Measurements from ENCODE around the gene LMF1. TPM values are rescaled to one million over a fixed set of nuclear protein-coding genes. Genes with fewer than 3 reads are reported as not detected.
A peak's percentile ranks its signal among the peaks of the same experiment; 100 is the strongest.
"Not testable (repeated sequence)": the region's sequence is repeated elsewhere in the genome, so short reads cannot be mapped to it uniquely, and the experiment has no call there.

The LMF1 gene
- total RNA-seq, 1 donor from 2014 or later: 26.2 TPM

- H3K9me3 Mint-ChIP-seq (ENCODE audit: low read depth): no peaks in the 10 kb centered on the region
- TF ChIP-seq, protein P1, sequence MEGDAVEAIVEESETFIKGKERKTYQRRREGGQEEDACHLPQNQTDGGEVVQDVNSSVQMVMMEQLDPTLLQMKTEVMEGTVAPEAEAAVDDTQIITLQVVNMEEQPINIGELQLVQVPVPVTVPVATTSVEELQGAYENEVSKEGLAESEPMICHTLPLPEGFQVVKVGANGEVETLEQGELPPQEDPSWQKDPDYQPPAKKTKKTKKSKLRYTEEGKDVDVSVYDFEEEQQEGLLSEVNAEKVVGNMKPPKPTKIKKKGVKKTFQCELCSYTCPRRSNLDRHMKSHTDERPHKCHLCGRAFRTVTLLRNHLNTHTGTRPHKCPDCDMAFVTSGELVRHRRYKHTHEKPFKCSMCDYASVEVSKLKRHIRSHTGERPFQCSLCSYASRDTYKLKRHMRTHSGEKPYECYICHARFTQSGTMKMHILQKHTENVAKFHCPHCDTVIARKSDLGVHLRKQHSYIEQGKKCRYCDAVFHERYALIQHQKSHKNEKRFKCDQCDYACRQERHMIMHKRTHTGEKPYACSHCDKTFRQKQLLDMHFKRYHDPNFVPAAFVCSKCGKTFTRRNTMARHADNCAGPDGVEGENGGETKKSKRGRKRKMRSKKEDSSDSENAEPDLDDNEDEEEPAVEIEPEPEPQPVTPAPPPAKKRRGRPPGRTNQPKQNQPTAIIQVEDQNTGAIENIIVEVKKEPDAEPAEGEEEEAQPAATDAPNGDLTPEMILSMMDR (IDR thresholded peaks at IDR 0.05; ENCODE audit: unreplicated experiment): no peak
- peaks cover 10% of the 10 kb centered on the region for H3K36me3 Mint-ChIP-seq (ENCODE audit: insufficient read depth)
- H3K27me3 Mint-ChIP-seq: no peaks in the 10 kb centered on the region
- no peak for DNase-seq (ENCODE audit: low spot score, unreplicated experiment)
- no peaks in the 10 kb centered on the region for H3K4me1 Mint-ChIP-seq (ENCODE audit: low read depth)
- no peak overlapping the region for H3K4me3 Mint-ChIP-seq (ENCODE audit: low read depth)
- no peak overlapping the region for H3K27ac Mint-ChIP-seq
Measured at GRCh38 chr16:866252-866896, 104.4 kb downstream of the LMF1 start.

DNA sequence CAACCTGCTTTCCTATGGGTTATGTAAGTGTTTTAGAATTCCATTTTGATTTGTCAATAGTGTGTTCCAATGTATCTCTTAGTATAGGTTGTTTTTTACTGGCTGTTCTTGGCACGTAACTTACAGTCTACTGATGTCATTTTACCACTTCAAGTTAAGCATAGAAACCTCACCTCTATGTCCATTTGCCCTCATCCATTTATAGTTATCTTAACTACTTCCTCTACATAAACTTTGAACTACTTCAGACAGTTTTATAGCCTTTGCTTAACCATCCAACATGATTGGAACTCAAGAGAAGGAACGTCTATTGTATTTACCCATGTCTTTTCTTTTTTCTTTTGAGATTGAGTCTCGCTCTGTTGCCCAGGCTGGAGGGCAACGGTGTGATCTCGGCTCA lies 105.8 kb downstream of the LMF1 start:
- Mint-ChIP-seq H3K27ac (no peak overlapping the region), H3K36me3 (ENCODE audit: insufficient read depth) (peaks cover 16% of the 10 kb centered on the region), H3K27me3 (no peaks in the 10 kb centered on the region), H3K9me3 (ENCODE audit: low read depth) (peaks cover 7% of the 10 kb centered on the region), H3K4me3 (ENCODE audit: low read depth) (no peak overlapping the region), H3K4me1 (ENCODE audit: low read depth) (no peaks in the 10 kb centered on the region)
- TF ChIP-seq, protein P1 (IDR thresholded peaks at IDR 0.05; ENCODE audit: unreplicated experiment): no peak
- DNase-seq (ENCODE audit: low spot score, unreplicated experiment): no peak

DNA sequence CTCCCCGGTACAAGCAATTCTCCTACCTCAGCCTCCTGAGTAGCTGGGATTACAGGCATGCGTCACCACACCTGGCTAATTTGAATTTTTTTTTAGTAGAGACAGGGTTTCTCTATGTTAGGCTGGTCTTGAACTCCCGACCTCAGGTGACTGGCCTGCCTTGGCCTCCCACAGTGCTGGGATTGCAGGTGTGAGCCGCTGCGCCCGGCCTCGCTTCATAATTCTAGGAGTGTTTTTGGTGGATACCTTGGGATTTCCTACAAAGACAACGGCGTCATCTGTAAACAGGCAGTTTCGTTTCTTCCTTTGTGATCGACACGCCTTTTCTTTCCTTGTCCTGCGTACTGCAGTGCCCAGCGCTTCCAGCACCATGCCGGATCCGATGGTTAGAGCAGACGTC lies 109.3 kb downstream of the LMF1 start:
- Mint-ChIP-seq H3K9me3 (ENCODE audit: low read depth) (peaks cover 7% of the 10 kb centered on the region), H3K4me1 (ENCODE audit: low read depth) (no peaks in the 10 kb centered on the region), H3K27me3 (no peaks in the 10 kb centered on the region), H3K4me3 (ENCODE audit: low read depth) (no peak overlapping the region), H3K36me3 (ENCODE audit: insufficient read depth) (peaks cover 18% of the 10 kb centered on the region), H3K27ac (peak overlapping the region; percentile 23)
- no peak for DNase-seq (ENCODE audit: low spot score, unreplicated experiment)
- TF ChIP-seq, protein P1 (IDR thresholded peaks at IDR 0.05; ENCODE audit: unreplicated experiment): no peak

GRCh38 chr16:860891-861290 lies 109.9 kb downstream of the LMF1 start:
- Mint-ChIP-seq H3K9me3 (ENCODE audit: low read depth) (peaks cover 7% of the 10 kb centered on the region), H3K4me1 (ENCODE audit: low read depth) (no peaks in the 10 kb centered on the region), H3K27ac (peak overlapping the region; percentile 92), H3K27me3 (no peaks in the 10 kb centered on the region), H3K36me3 (ENCODE audit: insufficient read depth) (peaks cover 18% of the 10 kb centered on the region), H3K4me3 (ENCODE audit: low read depth) (no peak overlapping the region)
- TF ChIP-seq, protein P1 (IDR thresholded peaks at IDR 0.05; ENCODE audit: unreplicated experiment): no peak
- DNase-seq (ENCODE audit: low spot score, unreplicated experiment): no peak

- not testable (repeated sequence) for H3K9me3 Mint-ChIP-seq (ENCODE audit: low read depth); H3K27me3 Mint-ChIP-seq; H3K4me1 Mint-ChIP-seq (ENCODE audit: low read depth); H3K4me3 Mint-ChIP-seq (ENCODE audit: low read depth); DNase-seq (ENCODE audit: low spot score, unreplicated experiment)
- Mint-ChIP-seq H3K27ac (peak overlapping the region; percentile 20), H3K36me3 (ENCODE audit: insufficient read depth) (peaks cover 20% of the 10 kb centered on the region)
Measured at GRCh38 chr16:858971-859370, 111.8 kb downstream of the LMF1 start.

- H3K27ac Mint-ChIP-seq; H3K27me3 Mint-ChIP-seq; H3K4me3 Mint-ChIP-seq (ENCODE audit: low read depth); H3K4me1 Mint-ChIP-seq (ENCODE audit: low read depth); H3K9me3 Mint-ChIP-seq (ENCODE audit: low read depth); DNase-seq (ENCODE audit: low spot score, unreplicated experiment): not testable (repeated sequence)
- H3K36me3 Mint-ChIP-seq (ENCODE audit: insufficient read depth): peaks cover 23% of the 10 kb centered on the region
Measured at GRCh38 chr16:858441-858840, 112.3 kb downstream of the LMF1 start.

Data from progenitor cell of endocrine pancreas (in vitro differentiated cells).